GM18526 (cell line): Measurements from ENCODE around the gene KNCN.

Experiments used
- POLR2A ChIP-seq: IDR thresholded peaks from 3 replicates; pipeline ENCODE4 v1.6.1; 2011; ENCODE audit not compliant: insufficient read length; ENCODE audit errors: extremely low read depth

Gene KNCN

GRCh38 chr1:46525253-46525983 is 26.0 kb downstream of the KNCN start:
- TF ChIP-seq POLR2A: no peak

DNA sequence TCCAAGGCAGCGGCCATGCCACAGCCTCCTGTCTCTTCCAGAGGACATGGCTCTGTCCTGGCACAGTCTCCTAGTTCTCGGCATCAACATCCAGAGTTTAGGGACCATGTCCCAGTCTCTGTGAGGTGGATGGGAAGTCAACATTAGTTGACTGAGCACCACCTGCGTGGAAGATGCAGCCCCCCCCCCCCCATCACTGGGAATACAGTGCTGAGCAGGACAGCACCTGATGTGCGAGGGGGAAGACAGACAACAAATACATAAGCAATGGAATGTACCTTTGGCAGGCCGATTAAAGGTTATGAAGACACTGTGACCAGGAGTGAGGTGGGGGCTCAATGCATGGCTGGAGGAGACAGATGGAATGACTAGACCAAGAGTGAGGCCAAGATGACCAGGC is 26.6 kb downstream of the KNCN start:
- no peak for TF ChIP-seq POLR2A

GRCh38 chr1:46523496-46524353 is 27.7 kb downstream of the KNCN start:
- TF ChIP-seq POLR2A: no peak

GRCh38 chr1:46522969-46523320 is 28.5 kb downstream of the KNCN start:
- TF ChIP-seq POLR2A: no peak

DNA sequence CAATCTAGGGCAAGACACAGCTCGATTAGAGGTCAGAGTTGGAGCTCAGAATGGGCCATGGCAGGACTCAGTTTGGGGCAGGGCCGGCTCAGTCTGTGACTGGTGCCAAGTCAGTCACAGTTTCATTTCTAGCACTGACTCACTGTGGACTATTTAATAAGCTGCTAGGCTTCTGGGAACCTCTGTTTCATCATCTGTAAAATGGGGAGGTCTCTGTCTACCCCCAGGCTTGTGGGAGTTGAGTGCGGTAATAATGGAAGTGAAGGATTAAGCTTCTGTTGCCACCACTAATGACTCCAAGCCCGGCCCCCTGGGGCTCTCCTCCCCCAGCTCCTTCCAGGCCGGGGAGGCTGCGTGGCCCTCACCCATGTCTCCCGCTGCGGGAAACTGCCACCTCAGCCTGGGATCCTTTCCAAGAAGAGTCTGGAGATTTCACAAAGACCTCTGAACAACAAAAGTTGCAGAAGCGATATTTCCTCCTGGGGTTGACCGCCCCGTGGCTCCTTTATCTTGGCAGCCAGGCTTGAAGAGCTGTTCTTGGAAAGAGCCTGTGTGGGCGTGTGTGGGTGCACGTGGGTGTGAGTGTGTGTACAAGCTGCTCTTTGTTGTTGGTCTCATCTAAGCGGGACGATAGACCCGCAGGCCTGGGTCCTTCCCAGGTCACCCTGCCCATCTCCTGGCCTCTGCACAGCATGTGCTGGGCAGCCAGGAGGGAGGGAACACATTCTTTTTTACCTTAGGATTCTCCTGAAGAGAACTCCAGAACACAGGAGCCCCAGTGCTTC is 29.1 kb downstream of the KNCN start:
- no peak for TF ChIP-seq POLR2A

DNA sequence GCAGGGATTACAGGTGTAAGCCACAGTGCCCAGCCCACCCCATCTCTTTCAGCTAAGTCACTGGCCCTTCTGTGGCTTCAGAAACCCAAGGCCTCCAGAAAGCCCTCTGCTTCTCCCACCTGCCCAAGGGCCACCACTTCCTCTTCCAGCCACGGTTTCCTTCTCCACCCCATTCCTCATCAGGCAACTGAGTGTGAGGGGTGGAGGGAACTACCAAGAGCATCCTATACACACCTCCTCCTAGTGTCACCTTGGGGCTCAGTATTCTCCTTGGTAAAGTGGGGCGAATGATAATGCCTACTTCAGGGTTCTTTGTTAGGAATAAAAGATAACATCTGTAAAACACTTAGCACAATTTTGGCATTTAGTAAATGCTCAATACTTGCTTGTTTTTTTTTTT is 30.0 kb downstream of the KNCN start:
- TF ChIP-seq POLR2A: no peak

GRCh38 chr1:46520063-46520911 is 31.2 kb downstream of the KNCN start:
- TF ChIP-seq POLR2A: no peak

- no peak for TF ChIP-seq POLR2A
Measured at GRCh38 chr1:46519209-46519608, 32.2 kb downstream of the KNCN start.

DNA sequence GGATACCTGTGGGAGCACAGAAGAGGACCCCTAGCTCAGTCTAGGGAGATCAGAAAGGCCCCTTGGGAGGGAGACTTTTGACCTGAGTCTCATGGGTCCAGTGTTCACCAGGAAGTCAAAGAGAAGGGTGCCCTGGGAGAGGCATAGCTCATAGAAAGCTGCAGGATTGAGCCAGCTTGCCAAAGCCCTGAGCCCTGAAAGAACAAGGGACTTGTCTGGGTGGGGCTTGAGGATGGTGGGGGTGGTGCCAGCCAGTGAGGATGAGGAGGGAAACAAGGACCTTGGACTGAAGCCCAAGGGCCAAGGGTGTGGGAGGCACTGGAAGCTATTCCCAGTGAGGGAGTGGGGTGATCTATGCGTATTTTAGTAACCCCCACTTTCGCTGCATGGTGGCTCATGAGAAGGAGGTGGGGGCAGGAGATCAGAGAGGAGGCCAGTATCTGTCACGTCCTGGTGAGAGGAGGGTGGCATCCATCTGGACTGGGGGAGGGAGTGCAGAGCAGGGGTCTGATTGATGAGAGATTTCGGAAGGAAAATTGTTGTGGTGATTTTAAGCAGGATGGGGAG is 33.4 kb downstream of the KNCN start:
- no peak for TF ChIP-seq POLR2A

GRCh38 chr1:46517010-46517600 is 34.3 kb downstream of the KNCN start:
- TF ChIP-seq POLR2A: no peak

- no peak for TF ChIP-seq POLR2A
Measured at GRCh38 chr1:46516200-46516950, 35.1 kb downstream of the KNCN start.

GRCh38 chr1:46515576-46515975 is 35.9 kb downstream of the KNCN start:
- TF ChIP-seq POLR2A: no peak

DNA sequence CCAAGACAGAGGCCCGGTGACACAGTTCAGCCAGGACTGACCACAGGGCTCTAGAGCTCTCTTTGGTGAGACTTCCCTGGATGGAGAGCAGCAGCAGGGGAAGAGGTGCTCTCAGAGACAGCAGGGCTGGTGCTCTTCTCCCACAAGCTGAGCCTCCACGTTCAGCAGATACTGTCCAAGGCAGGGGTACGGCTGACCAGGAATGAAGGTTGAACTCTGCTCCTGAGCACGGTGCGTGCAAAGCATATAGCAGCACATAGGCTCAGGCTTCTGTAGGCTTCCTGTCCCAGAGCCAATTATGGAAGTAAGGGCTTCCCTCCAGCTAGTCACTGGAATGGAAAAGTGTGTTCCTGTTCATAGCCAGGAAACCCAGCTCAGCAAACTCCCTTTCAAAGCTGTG is 37.9 kb downstream of the KNCN start:
- no peak for TF ChIP-seq POLR2A

DNA sequence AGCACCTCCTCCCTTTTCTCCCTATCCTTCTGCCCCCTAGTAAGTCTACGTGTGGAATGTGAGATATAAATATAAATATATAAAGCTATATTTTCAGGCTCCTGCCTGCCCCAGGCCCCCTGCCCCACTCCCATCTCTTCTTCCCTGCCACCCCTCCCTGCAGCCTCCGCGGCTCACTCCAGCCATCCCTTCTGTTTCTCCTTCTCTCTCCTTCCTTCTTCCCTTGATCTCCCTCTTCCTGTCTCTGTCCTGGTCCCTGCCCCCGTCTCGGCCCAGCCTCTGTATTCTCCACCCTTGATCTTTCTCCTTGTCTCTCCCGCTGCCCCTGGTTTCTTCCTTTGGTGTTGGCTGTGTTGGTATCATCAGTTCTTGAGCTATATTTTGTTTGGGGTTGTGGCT is 38.7 kb downstream of the KNCN start:
- no peak for TF ChIP-seq POLR2A
